ENCODE results near the gene ATN1.

The ATN1 gene

GRCh38 chr12:6987956-6988553, 60.3 kb downstream of the ATN1 start:
- no peak for DNase-seq (ENCODE audit: low read depth)
- H3K4me3 ChIP-seq (ENCODE audit: control insufficient read depth, low read depth, low read length) = no peak overlapping the region
- no peak for TF ChIP-seq CTCF (IDR thresholded peaks at IDR 0.05; ENCODE audit: control insufficient read depth, insufficient read depth, low read depth, low read length, missing control alignments)
